HG02885 (cell line): Measurements from ENCODE around the gene BICD1.
A peak's percentile ranks its signal among the peaks of the same experiment; 100 is the strongest.

ENCODE experiments used
- ATAC-seq: cut with Tn5 transposase; IDR thresholded peaks from one replicate; pipeline ENCODE4 v1.9.1; 2021; ENCODE audit warnings: mild to moderate bottlenecking; ENCODE audit not compliant: unreplicated experiment, poor library complexity

Gene BICD1

GRCh38 chr12:32309811-32310736 is 203.4 kb downstream of the BICD1 start:
- ATAC-seq, result no peak

- no peak for ATAC-seq
These were observed 205.5 kb downstream of the BICD1 start for GRCh38 chr12:32312049-32312670.

GRCh38 chr12:32322354-32322753 is 215.7 kb downstream of the BICD1 start:
- ATAC-seq, result no peak

- ATAC-seq, result no peak
These were observed 224.5 kb downstream of the BICD1 start for GRCh38 chr12:32331133-32331532.

- no peak for ATAC-seq
These were observed 225.8 kb downstream of the BICD1 start for GRCh38 chr12:32332446-32332845.

GRCh38 chr12:32334371-32334777 is 227.7 kb downstream of the BICD1 start:
- peak; percentile 85 for ATAC-seq

- no peak for ATAC-seq
These were observed 229.6 kb downstream of the BICD1 start for GRCh38 chr12:32336261-32336660.

- no peak for ATAC-seq
These were observed 236.8 kb downstream of the BICD1 start for GRCh38 chr12:32343496-32343895.

- no peak for ATAC-seq
These were observed 237.4 kb downstream of the BICD1 start for GRCh38 chr12:32344047-32344446.

GRCh38 chr12:32353540-32353939 is 246.9 kb downstream of the BICD1 start:
- ATAC-seq, result no peak

- no peak for ATAC-seq
These were observed 251.1 kb downstream of the BICD1 start for GRCh38 chr12:32357601-32358249.

GRCh38 chr12:32360956-32361355 is 254.3 kb downstream of the BICD1 start:
- no peak for ATAC-seq

GRCh38 chr12:32362892-32363291 is 256.2 kb downstream of the BICD1 start:
- ATAC-seq, result no peak

GRCh38 chr12:32365473-32366064 is 258.9 kb downstream of the BICD1 start:
- ATAC-seq, result peak; percentile 81

GRCh38 chr12:32366714-32367113 is 260.1 kb downstream of the BICD1 start:
- no peak for ATAC-seq

GRCh38 chr12:32367381-32367780 is 260.7 kb downstream of the BICD1 start:
- no peak for ATAC-seq

GRCh38 chr12:32369202-32369601 is 262.6 kb downstream of the BICD1 start:
- ATAC-seq, result no peak

- ATAC-seq, result no peak
These were observed 270.9 kb downstream of the BICD1 start for GRCh38 chr12:32377344-32378055.

- no peak for ATAC-seq
These were observed 272.6 kb downstream of the BICD1 start for GRCh38 chr12:32379213-32379612.

- ATAC-seq, result no peak
These were observed 273.0 kb downstream of the BICD1 start for GRCh38 chr12:32379667-32380066.
